ENCODE results near the gene TBC1D3B.
"Not testable (repeated sequence)": the region's sequence is repeated elsewhere in the genome, so short reads cannot be mapped to it uniquely, and the experiment has no call there.

The TBC1D3B gene

DNA sequence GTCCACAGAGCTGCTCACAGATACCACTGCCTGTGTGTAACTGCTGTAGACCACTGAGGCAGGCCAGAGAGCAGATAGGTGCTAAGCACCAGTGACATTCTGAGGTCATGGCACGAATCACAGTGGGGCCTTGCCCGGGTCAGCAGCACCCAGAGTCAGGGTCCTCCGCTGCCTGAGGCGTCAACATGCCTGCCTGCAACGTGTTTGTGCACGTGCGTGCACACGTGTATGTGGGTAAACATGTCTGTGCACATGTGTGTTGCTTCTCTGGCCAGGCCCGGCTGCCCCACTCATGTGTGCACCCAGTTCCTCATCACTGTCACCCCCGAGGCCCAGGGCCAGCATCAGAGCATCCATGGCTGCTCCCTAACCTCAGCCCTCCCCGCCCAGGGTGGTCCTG, at the start of gene TBC1D3B:
TSS of gene TBC1D3B (minus strand) at position 101 of the 400 bp plus-strand sequence. CDS start 1,586 bp downstream, outside the sequence.
- DNase-seq (ENCODE audit: low spot score) = not testable (repeated sequence)

GRCh38 chr17:36222967-36223366, 46.5 kb upstream of the TBC1D3B start:
- peak; percentile 1 for DNase-seq (ENCODE audit: low spot score)

DNA sequence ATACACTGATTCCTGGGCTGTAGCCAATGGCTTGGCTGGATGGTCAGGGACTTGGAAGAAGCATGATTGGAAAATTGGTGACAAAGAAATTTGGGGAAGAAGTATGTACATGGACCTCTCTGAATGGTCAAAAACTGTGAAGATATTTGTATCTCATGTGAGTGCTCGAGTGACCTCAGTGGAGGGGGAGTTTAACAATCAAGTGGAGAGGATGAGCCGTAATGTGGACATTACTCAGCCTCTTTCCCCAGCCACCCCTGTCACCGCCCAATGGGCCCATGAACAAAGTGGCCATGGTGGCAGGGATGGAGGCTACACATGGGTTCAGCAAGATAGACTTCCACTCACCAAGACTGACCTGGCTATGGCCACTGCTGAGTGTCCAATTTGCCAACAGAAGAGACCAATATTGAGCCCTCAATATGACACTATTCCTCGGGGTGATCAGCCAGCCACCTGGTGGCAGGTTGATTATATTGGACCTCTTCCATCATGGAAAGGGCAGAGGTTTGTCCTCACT, 45.2 kb upstream of the TBC1D3B start:
- peak; percentile 16 for DNase-seq (ENCODE audit: low spot score)

GRCh38 chr17:36220737-36221580, 44.5 kb upstream of the TBC1D3B start:
- DNase-seq (ENCODE audit: low spot score) = peak; percentile 21

GRCh38 chr17:36219556-36219955, 43.1 kb upstream of the TBC1D3B start:
- DNase-seq (ENCODE audit: low spot score) = not testable (repeated sequence)

GRCh38 chr17:36215406-36216308, 39.2 kb upstream of the TBC1D3B start:
- not testable (repeated sequence) for DNase-seq (ENCODE audit: low spot score)

GRCh38 chr17:36214918-36215317, 38.5 kb upstream of the TBC1D3B start:
- no peak for DNase-seq (ENCODE audit: low spot score)

DNA sequence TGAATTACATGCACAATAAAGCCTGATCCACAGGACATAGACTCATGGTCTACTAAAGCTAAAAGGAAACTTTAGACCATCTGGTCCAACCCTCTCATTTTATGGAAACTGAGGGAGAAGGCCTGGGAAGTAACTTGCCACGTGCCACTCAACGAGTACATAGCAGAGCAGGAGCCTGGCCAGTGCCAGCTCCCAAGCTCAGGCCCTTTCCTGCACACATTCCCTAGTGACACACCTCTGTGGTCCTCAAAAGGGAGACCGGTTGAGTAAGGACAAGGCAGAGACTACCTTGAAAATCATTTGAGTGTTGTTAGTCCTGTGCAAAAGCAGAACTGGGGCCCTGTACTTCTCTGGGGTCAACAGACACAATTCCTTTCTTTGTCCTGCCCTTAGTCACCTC, 37.3 kb upstream of the TBC1D3B start:
- DNase-seq (ENCODE audit: low spot score) = no peak

DNA sequence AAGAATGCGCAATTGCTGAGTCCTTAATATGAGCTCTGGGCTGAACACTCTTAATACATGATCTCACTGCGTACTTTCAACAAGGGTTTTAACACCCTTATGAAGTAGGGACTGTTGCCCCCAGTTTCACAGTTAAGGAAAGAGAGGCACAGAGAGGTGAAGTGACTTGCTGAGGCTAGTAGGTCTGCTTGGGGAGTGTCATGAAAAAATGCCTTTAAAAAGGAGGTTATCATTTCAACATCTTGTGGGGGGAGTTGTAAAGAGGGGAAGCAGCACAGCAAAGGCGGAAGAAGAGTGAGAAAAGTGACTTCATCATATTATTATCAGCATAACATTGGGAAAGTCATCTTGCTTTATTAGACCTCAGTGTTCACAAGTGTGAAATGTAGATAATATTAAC, 36.5 kb upstream of the TBC1D3B start:
- DNase-seq (ENCODE audit: low spot score) = no peak

DNA sequence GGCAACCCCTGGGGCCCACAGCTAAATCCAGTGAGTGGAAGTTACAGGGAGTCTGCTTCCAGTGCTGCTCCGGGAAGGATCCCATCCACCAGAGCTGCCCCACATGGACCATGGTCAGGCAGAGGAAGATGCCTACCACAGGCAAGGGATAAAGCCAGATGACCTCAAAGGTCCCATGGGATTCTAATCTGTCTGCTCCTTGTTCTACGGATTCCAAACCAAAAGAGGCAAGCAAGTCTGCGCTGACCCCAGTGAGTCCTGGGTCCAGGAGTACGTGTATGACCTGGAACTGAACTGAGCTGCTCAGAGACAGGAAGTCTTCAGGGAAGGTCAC, 35.8 kb upstream of the TBC1D3B start:
- no peak for DNase-seq (ENCODE audit: low spot score)

DNA sequence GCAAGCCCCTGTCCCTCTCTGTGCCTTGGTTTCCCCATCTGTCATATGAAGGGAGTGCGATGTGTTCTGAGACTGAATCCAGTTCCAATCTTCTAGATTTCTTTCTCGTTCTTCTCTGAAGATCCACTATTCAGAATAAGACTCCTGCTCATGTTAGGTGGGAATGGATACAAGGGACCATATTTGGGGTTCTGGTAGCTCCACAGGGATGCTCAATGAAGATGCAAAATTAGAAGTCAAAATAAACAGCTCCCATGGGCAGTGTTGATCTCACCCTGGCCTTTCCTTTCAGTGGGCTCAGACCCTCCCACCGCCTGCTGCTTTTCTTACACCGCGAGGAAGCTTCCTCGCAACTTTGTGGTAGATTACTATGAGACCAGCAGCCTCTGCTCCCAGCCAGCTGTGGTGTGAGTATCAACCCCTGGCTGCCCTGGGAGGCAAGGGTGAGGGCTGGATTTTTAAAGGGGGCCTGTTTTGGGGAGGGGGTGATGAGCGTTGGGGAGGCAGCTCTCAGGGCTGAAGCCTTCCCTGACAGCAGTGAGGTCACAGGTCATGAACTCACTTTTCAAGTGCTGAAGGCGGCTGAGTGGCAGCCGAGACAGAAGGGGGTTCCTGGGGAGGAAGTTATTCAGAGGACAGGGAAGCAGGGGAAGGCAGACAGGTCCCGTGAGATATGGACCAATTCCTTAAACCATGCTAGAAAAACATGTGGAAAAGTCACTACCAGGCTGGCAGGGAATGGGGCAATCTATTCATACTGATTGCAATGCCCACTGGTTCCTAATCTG, 35.2 kb upstream of the TBC1D3B start:
- peak; percentile 77 for DNase-seq (ENCODE audit: low spot score)

DNA sequence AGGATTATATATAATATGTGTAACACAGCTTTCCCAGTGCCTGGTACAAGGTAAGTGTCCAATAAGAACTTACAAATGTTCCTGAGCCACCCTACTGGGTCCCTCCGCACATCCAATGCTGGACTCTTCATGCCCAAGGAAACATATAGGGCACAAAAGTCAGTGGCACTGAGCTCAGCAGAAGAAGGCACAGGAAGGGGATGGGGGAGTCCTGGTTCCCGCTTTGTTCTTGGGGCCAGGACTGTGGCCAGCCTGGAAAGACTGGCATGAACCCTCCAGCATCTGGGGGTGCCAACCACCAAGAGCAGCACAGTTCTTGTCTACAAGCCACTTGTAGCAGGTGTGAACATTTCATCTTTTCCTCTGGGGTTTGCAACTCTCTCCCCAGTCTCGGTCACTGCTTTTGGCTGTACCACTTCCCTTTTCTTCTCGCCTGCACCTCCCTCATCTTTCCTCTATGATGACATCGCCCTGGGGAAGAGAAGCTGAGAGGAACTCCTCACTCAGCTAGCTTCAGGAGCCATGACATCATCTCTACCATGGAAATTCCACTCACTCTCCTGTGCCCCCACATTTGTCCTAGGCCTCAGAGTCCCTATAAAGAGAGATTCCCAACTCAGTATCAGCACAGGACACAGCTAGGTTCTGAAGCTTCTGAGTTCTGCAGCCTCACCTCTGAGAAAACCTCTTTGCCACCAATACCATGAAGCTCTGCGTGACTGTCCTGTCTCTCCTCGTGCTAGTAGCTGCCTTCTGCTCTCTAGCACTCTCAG, 34.2 kb upstream of the TBC1D3B start, which contains the start of gene CCL4L2:
TSS of gene CCL4L2 (plus strand) at position 625 of the 773 bp plus-strand sequence.
- DNase-seq (ENCODE audit: low spot score) = peak; percentile 97

- DNase-seq (ENCODE audit: low spot score) = peak; percentile 55
Measured at GRCh38 chr17:36209575-36209974, 33.1 kb upstream of the TBC1D3B start.

GRCh38 chr17:36207383-36207782, 30.9 kb upstream of the TBC1D3B start:
- peak; percentile 59 for DNase-seq (ENCODE audit: low spot score)

DNA sequence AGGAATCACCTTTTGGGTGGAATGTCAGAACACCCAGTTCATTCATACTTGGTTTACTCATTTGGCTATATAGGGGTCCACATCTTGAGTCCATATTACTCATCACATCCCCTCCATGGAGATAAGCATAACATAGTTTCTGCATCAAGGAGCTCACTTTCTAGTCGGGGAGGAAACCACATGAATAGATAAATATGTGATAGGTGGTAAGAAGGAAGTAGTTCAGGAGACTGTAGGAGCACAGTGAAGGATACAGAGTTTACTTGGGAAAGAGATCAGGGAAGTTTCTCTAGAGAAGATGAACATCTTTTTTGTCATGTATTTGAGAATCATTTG, 30.0 kb upstream of the TBC1D3B start:
- DNase-seq (ENCODE audit: low spot score) = peak; percentile 70

GRCh38 chr17:36205637-36206485, 29.4 kb upstream of the TBC1D3B start:
- DNase-seq (ENCODE audit: low spot score) = peak; percentile 39

- DNase-seq (ENCODE audit: low spot score) = peak; percentile 60
Measured at GRCh38 chr17:36204724-36205500, 28.5 kb upstream of the TBC1D3B start.

DNA sequence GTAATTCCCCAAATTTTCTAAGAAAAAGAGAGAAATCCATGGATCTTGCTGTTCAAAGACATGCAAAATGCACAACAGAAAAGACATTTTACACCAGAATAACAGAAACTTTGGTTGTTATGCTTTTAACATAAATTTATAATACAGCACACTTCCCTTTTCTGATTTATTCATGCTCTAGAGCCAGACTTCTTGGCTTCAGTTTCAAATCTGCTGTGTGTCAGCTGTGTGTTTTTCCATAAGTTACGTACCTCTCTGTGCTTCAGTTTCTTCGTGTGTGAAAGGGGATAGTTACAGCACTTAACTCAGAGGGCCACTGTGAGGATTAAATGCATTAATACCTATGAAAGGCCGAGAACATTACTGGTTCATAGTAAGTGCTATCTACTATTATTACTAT, 26.9 kb upstream of the TBC1D3B start:
- peak; percentile 63 for DNase-seq (ENCODE audit: low spot score)

GRCh38 chr17:36201506-36201905, 25.1 kb upstream of the TBC1D3B start:
- DNase-seq (ENCODE audit: low spot score) = peak; percentile 71
